Upper lobe of left lung (tissue), 6 donors: ENCODE measurements around the gene ARL5C. TPM values are rescaled to one million over a fixed set of nuclear protein-coding genes. Genes with fewer than 3 reads are reported as not detected.

Experiments
- ATAC-seq, 2 donors: fragments of 200-7000 bp; cut with Tn5 transposase; one replicate each; pipeline ENCODE4 v1.9.1; 2022; ENCODE audit warnings: mild to moderate bottlenecking in 2 of 2, moderate library complexity in 2 of 2; ENCODE audit not compliant: low FRiP score in 2 of 2
- DNase-seq, 2 donors: peaks; one replicate each; pipeline ENCODE4 v3.0.0-alpha.2; 2019 to 2020
- H3K27ac ChIP-seq, 4 donors: fragments of 200-600 bp; sonication (generic); one replicate each; pipeline ENCODE4 v1.5.1; 2016 to 2019
- H3K27me3 ChIP-seq, 4 donors: fragments of 200-600 bp; sonication (generic); one replicate each; pipeline ENCODE4 v1.5.1; 2017 to 2019
- H3K36me3 ChIP-seq, 4 donors: fragments of 200-600 bp; sonication (generic); one replicate each; pipeline ENCODE4 v1.5.1; 2016 to 2019
- H3K4me1 ChIP-seq, 4 donors: fragments of 200-600 bp; sonication (generic); one replicate each; pipeline ENCODE4 v1.5.1; 2018 to 2019
- H3K4me3 ChIP-seq, 4 donors: fragments of 200-600 bp; sonication (generic); one replicate each; pipeline ENCODE4 v1.5.1; 2017 to 2019; ENCODE audit warnings: mild to moderate bottlenecking in 2 of 4, moderate library complexity in 1 of 4
- H3K9me3 ChIP-seq, 4 donors: fragments of 200-600 bp; sonication (generic); one replicate each; pipeline ENCODE4 v1.5.1; 2018 to 2019
- CTCF ChIP-seq, 6 experiments: fragments of 450-650 bp in 4 of 6; fragments of 200-600 bp in 2 of 6; sonication (generic) in 2 of 6; IDR thresholded peaks; one replicate each; pipeline ENCODE4 v1.5.1; 2016 to 2019; ENCODE audit warnings: antibody characterized with exemption in 6 of 6
- EP300 ChIP-seq, 4 donors: sonication (generic); formaldehyde crosslinking; IDR thresholded peaks; one replicate each; pipeline ENCODE4 v1.5.1; 2017; ENCODE audit warnings: antibody characterized with exemption in 4 of 4, control low read depth in 2 of 4
- POLR2A ChIP-seq, 4 donors: fragments of 450-650 bp; IDR thresholded peaks; one replicate each; pipeline ENCODE4 v1.5.1; 2016 to 2017; ENCODE audit warnings: antibody characterized with exemption in 4 of 4, mild to moderate bottlenecking in 2 of 4
- POLR2AphosphoS5 ChIP-seq, 2 donors: sonication (generic); formaldehyde crosslinking; IDR thresholded peaks; one replicate each; pipeline ENCODE4 v1.5.1; 2017; ENCODE audit warnings: antibody characterized with exemption in 2 of 2
- WGBS, 2 donors: methylation state at CpG; one replicate each; pipeline ENCODE4 v1.1.5; 2017 to 2018; 5-methylcytosine and 5-hydroxymethylcytosine counted together
- total RNA-seq, 6 donors: library from RNA; depleted of rRNA in 4 of 6; stranded (reverse); fragments of >200 nt in 4 of 6; gene quantifications; one replicate each; pipeline versions ENCODE4 v1.1.0 to v1.2.1, GENCODE V29; 2016 to 2021
- donor health status: DM: no; HTN: no; CAD: no; lungs with moderate emphysema.
- donor health status: DM: no; HTN: yes; CAD: no; lungs with severe emphysema.

The ARL5C gene
- total RNA-seq, 6 donors from 2014 or later, result 0.39 TPM; not detected in 5

DNA sequence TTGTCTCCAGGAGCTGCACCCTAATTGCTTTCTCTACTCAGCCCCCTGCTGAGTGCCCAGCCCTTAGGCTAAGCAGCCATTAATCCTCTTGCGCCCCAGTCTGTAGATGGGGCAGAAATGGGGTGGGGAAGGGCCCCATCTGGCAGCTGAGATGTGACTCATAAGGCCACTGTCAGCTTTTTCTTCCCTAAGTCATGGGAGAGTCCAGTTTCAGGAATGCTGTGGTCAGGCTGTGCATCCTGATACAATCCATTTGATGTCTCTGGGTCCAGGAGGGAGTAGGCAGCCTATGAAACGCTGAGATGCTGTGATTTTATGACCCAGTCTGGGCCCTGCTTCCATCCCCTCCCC is 26.8 kb downstream of the ARL5C start:
- 80 to 88% methylated on average over 1 to 2 of the region's 2 CpGs for WGBS, 2 donors
- TF ChIP-seq POLR2A (IDR thresholded peaks at IDR 0.05) (no peak), POLR2AphosphoS5 (IDR thresholded peaks at IDR 0.05) (no peak), CTCF (IDR thresholded peaks at IDR 0.05) (no peak), EP300 (IDR thresholded peaks at IDR 0.05) (no peak)
- H3K4me3 ChIP-seq, result no peak overlapping the region
- H3K4me1 ChIP-seq, result peaks cover 0 to under 1% (median 0%) of the 10 kb centered on the region in 4 donors
- no peak overlapping the region for H3K27ac ChIP-seq
- DNase-seq, result no peak
- no peaks in the 10 kb centered on the region for H3K27me3 ChIP-seq
- peak in 1 of 2 donors; percentile 66 for ATAC-seq
- no peaks in the 10 kb centered on the region for H3K9me3 ChIP-seq
- H3K36me3 ChIP-seq, result no peaks in the 10 kb centered on the region

GRCh38 chr17:39138431-39139160 is 27.4 kb downstream of the ARL5C start:
- ATAC-seq, result no peak
- DNase-seq, result no peak
- 87 to 92% methylated on average over 13 of the region's 13 CpGs for WGBS, 2 donors
- no peak overlapping the region for H3K27ac ChIP-seq
- no peaks in the 10 kb centered on the region for H3K9me3 ChIP-seq
- no peak overlapping the region for H3K4me3 ChIP-seq
- H3K27me3 ChIP-seq, result no peaks in the 10 kb centered on the region
- no peaks in the 10 kb centered on the region for H3K4me1 ChIP-seq
- no peak for TF ChIP-seq CTCF (IDR thresholded peaks at IDR 0.05)
- no peaks in the 10 kb centered on the region for H3K36me3 ChIP-seq

- Histone ChIP-seq H3K27me3 (no peaks in the 10 kb centered on the region), H3K27ac (no peak overlapping the region), H3K9me3 (no peaks in the 10 kb centered on the region), H3K4me1 (no peaks in the 10 kb centered on the region), H3K36me3 (no peaks in the 10 kb centered on the region), H3K4me3 (no peak overlapping the region)
- ATAC-seq (no peak), DNase-seq (no peak)
- TF ChIP-seq POLR2A (IDR thresholded peaks at IDR 0.05) (no peak), POLR2AphosphoS5 (IDR thresholded peaks at IDR 0.05) (no peak), EP300 (IDR thresholded peaks at IDR 0.05) (no peak), CTCF (IDR thresholded peaks at IDR 0.05) (no peak)
- 82 to 92% methylated on average over 6 of the region's 6 CpGs for WGBS, 2 donors
Observed at GRCh38 chr17:39134878-39135277, 31.1 kb downstream of the ARL5C start.

GRCh38 chr17:39132192-39132610 is 33.8 kb downstream of the ARL5C start:
- TF ChIP-seq POLR2A (IDR thresholded peaks at IDR 0.05) (no peak), CTCF (IDR thresholded peaks at IDR 0.05) (no peak), POLR2AphosphoS5 (IDR thresholded peaks at IDR 0.05) (no peak), EP300 (IDR thresholded peaks at IDR 0.05) (no peak)
- no peak overlapping the region for H3K4me3 ChIP-seq
- H3K27ac ChIP-seq, result no peak overlapping the region
- no peaks in the 10 kb centered on the region for H3K9me3 ChIP-seq
- WGBS, 2 donors, result 89 to 97% methylated on average over 5 to 7 of the region's 7 CpGs
- ATAC-seq, result peak in 1 of 2 donors; percentile 79
- DNase-seq, result no peak
- no peaks in the 10 kb centered on the region for H3K4me1 ChIP-seq
- H3K27me3 ChIP-seq, result no peaks in the 10 kb centered on the region
- no peaks in the 10 kb centered on the region for H3K36me3 ChIP-seq

- H3K27ac ChIP-seq, result no peak overlapping the region
- ATAC-seq, result no peak
- 69 to 79% methylated on average over 4 to 6 of the region's 6 CpGs for WGBS, 2 donors
Observed at GRCh38 chr17:39131616-39132015, 34.3 kb downstream of the ARL5C start.

More at GRCh38 chr17:39131616-39132015, 34.3 kb downstream of the ARL5C start:
- Histone ChIP-seq H3K27me3 (no peaks in the 10 kb centered on the region), H3K4me3 (no peak overlapping the region), H3K36me3 (no peaks in the 10 kb centered on the region), H3K9me3 (no peaks in the 10 kb centered on the region), H3K4me1 (no peaks in the 10 kb centered on the region)
- no peak for TF ChIP-seq POLR2A (IDR thresholded peaks at IDR 0.05)
- TF ChIP-seq EP300 (IDR thresholded peaks at IDR 0.05), result no peak
- no peak for TF ChIP-seq CTCF (IDR thresholded peaks at IDR 0.05)
- no peak for TF ChIP-seq POLR2AphosphoS5 (IDR thresholded peaks at IDR 0.05)
- DNase-seq, result no peak
